Measurements from ENCODE around the gene IFT43.
A peak's percentile ranks its signal among the peaks of the same experiment; 100 is the strongest.

IFT43 gene

GRCh38 chr14:75971509-75971908 lies 14.1 kb upstream of the IFT43 start:
- no peaks in the 10 kb centered on the region for H3K9me3 Mint-ChIP-seq
- H3K4me3 Mint-ChIP-seq = no peak overlapping the region
- no peak overlapping the region for H3K27ac Mint-ChIP-seq
- DNase-seq (no peak), ATAC-seq (replicated peaks) (no peak)
- H3K4me1 Mint-ChIP-seq (ENCODE audit: low read depth in 2 of 2) = no peaks in the 10 kb centered on the region
- no peaks in the 10 kb centered on the region for H3K36me3 Mint-ChIP-seq (ENCODE audit: insufficient read depth)
- no peaks in the 10 kb centered on the region for H3K27me3 Mint-ChIP-seq

GRCh38 chr14:75972801-75973421 lies 12.7 kb upstream of the IFT43 start:
- H3K27me3 Mint-ChIP-seq = no peaks in the 10 kb centered on the region
- no peak for ATAC-seq (replicated peaks)
- no peak overlapping the region for H3K4me3 Mint-ChIP-seq

DNA sequence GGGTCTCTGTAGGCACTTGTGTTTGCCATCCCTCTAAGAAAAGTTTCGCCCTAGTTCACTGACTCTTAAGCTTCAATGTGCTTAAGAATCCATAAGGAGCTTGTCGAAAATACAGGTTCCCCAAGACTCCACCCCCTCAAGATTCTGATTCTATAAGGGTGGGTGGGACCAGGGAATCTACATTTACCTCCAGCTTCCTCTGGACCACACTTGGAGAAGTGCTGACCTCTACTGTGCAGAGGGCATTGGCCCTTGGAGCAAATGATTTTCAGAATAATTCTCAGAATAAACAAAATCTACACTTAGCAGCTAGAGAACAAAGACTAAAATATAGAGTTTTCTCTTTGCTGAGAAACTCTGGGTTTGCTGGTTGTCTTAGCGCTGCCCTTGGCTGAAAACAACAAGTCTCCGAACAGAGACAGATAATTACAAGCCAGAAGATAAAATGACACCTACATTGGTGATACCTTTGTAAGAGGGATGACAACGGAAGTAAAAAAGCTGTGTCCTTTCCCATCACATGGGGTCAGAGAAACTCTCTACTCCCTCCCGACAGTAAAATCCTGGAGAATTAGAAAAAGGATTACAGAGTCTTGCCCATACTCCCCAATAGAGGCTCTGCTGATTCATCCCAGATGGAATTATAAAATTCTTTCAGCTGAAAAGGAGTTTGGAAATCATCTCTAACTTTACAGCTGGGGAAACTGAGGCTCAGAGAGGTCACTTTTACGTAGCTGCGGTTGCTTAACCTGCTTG lies 8.6 kb upstream of the IFT43 start:
- H3K27ac Mint-ChIP-seq = no peak overlapping the region

More at GRCh38 chr14:75972801-75973421, 12.7 kb upstream of the IFT43 start:
- Mint-ChIP-seq H3K4me1 (ENCODE audit: low read depth in 2 of 2) (peaks cover 0 to 2% of the 10 kb centered on the region in 2 donors), H3K27ac (no peak overlapping the region), H3K9me3 (no peaks in the 10 kb centered on the region), H3K36me3 (ENCODE audit: insufficient read depth) (no peaks in the 10 kb centered on the region)
- DNase-seq = no peak

DNA sequence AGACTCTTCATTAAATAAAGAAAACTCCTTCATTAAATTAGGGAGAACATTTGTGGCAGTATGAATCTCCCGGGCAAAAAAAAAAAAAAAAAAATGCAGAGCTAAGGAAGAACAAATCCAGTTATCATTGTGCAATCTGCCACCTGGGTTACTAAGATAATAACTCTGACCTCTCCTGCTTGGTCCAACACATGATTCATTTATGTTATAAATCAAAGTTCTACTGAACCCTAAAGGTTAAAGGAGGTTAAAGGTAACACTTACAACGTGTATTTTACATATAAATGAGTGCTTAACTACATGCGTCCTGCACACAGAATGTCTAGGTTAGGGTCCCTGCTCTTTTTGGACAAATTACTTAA lies 8.0 kb upstream of the IFT43 start:
- H3K36me3 Mint-ChIP-seq (ENCODE audit: insufficient read depth) = peaks cover 7% of the 10 kb centered on the region
- DNase-seq (no peak), ATAC-seq (replicated peaks) (no peak)
- no peaks in the 10 kb centered on the region for H3K9me3 Mint-ChIP-seq
- no peak overlapping the region for H3K4me3 Mint-ChIP-seq
- no peaks in the 10 kb centered on the region for H3K27me3 Mint-ChIP-seq
- peaks cover 30 to 37% of the 10 kb centered on the region in 2 donors for H3K4me1 Mint-ChIP-seq (ENCODE audit: low read depth in 2 of 2)
- no peak overlapping the region for H3K27ac Mint-ChIP-seq

More for the DNA sequence above, 8.6 kb upstream of the IFT43 start:
- DNase-seq (no peak), ATAC-seq (replicated peaks) (no peak)
- H3K27me3 Mint-ChIP-seq = no peaks in the 10 kb centered on the region
- H3K9me3 Mint-ChIP-seq = no peaks in the 10 kb centered on the region
- no peak overlapping the region for H3K4me3 Mint-ChIP-seq
- H3K4me1 Mint-ChIP-seq (ENCODE audit: low read depth in 2 of 2) = peaks cover 30 to 37% of the 10 kb centered on the region in 2 donors
- H3K36me3 Mint-ChIP-seq (ENCODE audit: insufficient read depth) = peaks cover 7% of the 10 kb centered on the region

DNA sequence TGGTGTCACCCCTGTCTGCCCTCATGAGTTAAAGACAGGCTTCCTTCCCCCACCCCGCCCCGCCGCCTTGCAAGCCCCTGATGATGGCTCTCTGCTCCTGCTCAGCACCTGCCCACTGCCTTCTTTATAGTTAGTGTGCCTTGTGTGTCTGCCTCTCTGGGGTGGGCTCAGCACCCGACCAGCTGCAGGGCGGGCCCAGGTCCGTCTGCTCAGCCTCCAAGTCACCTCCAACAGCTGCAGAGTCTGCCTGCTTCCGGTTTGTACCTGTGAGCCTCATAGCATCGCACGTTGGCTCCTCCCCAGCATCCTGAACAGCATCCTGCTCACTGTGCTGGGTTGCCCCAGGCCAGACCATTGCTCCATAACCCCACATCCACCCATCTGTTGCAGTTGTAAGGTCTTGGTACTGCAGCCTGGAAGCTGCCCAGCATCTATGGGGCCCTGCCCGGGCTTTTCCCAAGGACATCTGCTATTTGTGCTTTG lies 7.3 kb upstream of the IFT43 start:
- ATAC-seq (replicated peaks) = no peak
- H3K27ac Mint-ChIP-seq = no peak overlapping the region

DNA sequence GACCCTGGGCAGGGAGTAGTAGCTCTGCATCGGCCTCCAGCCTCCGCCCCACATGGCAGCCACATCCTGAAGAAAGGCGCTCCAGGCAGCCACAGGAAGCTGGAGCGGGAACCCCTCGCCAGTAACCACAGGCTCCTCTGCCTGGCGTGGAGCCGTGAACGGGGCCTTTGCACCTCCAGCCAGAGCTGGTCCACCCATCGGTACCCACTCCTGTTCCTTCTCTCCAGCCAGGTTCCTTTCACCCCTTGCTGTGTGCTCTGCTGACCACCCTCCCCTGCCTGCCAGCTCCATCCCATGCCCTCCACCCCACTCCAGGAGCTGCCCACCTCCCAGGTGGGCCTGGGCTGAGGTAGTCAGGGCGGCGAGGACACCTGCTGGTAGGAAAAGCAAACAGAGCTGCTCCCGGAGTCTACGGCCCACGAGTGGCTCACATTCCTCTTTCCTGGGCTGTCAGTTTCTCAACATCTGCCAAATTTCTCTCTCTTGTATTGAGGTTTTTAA lies 6.4 kb upstream of the IFT43 start:
- H3K27ac Mint-ChIP-seq = peak overlapping the region in 1 of 2 donors; percentile 23

More for the DNA sequence above, 7.3 kb upstream of the IFT43 start:
- peaks cover 12% of the 10 kb centered on the region for H3K36me3 Mint-ChIP-seq (ENCODE audit: insufficient read depth)
- peaks cover 34 to 37% of the 10 kb centered on the region in 2 donors for H3K4me1 Mint-ChIP-seq (ENCODE audit: low read depth in 2 of 2)
- no peaks in the 10 kb centered on the region for H3K9me3 Mint-ChIP-seq
- no peak for DNase-seq
- H3K27me3 Mint-ChIP-seq = no peaks in the 10 kb centered on the region
- H3K4me3 Mint-ChIP-seq = no peak overlapping the region

DNA sequence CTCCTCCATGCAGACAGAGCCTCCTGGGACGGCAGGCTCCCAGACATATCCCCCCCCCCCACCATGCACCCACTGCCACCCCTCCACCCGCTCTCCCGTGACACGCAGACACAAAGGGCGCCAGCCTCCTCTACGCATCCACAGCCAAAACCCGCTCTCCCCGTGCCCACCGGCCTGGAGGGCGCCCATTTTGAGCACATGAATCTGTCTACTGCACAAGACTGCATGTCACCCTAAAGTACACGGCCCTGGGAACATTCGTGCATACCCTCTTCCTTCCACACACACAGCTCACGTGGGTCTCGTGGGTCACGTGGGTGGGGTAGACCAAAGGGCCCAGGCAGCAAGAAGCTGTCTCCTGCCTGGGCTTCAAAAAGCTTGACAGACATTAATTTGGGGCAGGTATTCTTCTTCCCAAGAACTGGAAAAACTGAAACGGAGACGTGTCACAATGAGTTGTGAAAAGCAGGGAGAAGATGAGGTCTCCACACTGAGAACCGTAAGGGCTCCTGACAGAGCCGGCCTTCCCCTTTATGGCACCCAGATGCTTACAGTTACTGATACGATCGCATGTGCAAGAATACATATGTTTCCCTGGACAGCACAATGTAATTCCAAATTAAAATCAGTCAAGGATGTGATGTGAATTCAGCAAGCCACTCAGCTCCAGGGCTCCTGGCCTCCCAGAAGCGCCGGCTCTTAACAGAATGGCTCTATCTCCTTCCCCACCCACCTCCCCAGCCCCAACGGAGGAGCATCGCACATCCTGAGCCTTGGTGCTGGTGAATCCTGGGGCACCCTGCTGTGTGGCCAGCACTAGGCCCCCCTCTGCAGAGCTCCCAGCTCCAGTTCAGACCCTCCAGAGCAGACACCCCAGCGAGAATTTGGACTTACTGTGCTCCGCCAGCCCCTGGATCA lies 5.7 kb upstream of the IFT43 start:
- no peaks in the 10 kb centered on the region for H3K9me3 Mint-ChIP-seq
- H3K4me1 Mint-ChIP-seq (ENCODE audit: low read depth in 2 of 2) = peaks cover 34 to 37% of the 10 kb centered on the region in 2 donors
- ATAC-seq (replicated peaks) (no peak), DNase-seq (no peak)
- peak overlapping the region in 1 of 2 donors; percentile 89 for H3K27ac Mint-ChIP-seq
- H3K4me3 Mint-ChIP-seq = peak overlapping the region; percentile 75 to 81
- no peaks in the 10 kb centered on the region for H3K27me3 Mint-ChIP-seq
- peaks cover 12% of the 10 kb centered on the region for H3K36me3 Mint-ChIP-seq (ENCODE audit: insufficient read depth)

More for the DNA sequence above, 6.4 kb upstream of the IFT43 start:
- no peaks in the 10 kb centered on the region for H3K27me3 Mint-ChIP-seq
- ATAC-seq (replicated peaks) = no peak
- DNase-seq = no peak
- peaks cover 12% of the 10 kb centered on the region for H3K36me3 Mint-ChIP-seq (ENCODE audit: insufficient read depth)
- peak overlapping the region; percentile 38 to 43 for H3K4me3 Mint-ChIP-seq
- H3K9me3 Mint-ChIP-seq = no peaks in the 10 kb centered on the region
- peaks cover 34 to 37% of the 10 kb centered on the region in 2 donors for H3K4me1 Mint-ChIP-seq (ENCODE audit: low read depth in 2 of 2)

DNA sequence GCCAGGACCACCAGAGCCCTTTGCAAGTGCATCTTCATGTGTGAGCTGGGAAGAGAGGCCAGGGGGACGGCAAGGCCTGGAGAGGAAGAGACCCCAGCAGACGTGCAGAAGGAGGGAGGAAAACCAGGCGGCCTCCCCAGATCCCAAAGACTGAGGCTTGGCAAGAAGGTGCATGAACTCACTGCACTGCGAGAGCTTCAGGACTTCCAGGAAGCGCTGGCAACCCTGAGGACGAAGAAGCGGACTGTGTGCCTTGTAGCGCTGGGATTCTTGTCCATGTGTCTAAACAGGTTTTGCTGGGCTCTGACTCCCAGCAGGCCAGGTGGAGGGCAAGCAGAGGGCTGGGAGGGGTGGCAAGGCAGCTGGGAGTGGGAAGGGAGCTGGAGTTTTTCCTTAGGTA lies 4.7 kb upstream of the IFT43 start:
- Mint-ChIP-seq H3K4me3 (peak overlapping the region; percentile 75 to 81), H3K27me3 (no peaks in the 10 kb centered on the region), H3K9me3 (no peaks in the 10 kb centered on the region), H3K36me3 (ENCODE audit: insufficient read depth) (peaks cover 17% of the 10 kb centered on the region), H3K27ac (peak overlapping the region; percentile 86 to 89), H3K4me1 (ENCODE audit: low read depth in 2 of 2) (peaks cover 37 to 42% of the 10 kb centered on the region in 2 donors)
- no peak for DNase-seq
- ATAC-seq (replicated peaks) = no peak

GRCh38 chr14:75981426-75982265 lies 3.9 kb upstream of the IFT43 start, which contains the start of gene TGFB3:
TGFB3 (minus strand) TSS chr14:75981995; CDS start chr14:75980893, 1,102 bp downstream.
- Mint-ChIP-seq H3K36me3 (ENCODE audit: insufficient read depth) (peaks cover 17% of the 10 kb centered on the region), H3K4me3 (peak within 1 kb of the TSS; percentile 75 to 81), H3K9me3 (no peaks in the 10 kb centered on the region), H3K27me3 (no peaks in the 10 kb centered on the region), H3K27ac (peak within 1 kb of the TSS; percentile 86 to 89), H3K4me1 (ENCODE audit: low read depth in 2 of 2) (peaks cover 42 to 49% of the 10 kb centered on the region in 2 donors)
- DNase-seq (peak; percentile 27 to 46 (median 30)), ATAC-seq (replicated peaks) (peak; percentile 49)

DNA sequence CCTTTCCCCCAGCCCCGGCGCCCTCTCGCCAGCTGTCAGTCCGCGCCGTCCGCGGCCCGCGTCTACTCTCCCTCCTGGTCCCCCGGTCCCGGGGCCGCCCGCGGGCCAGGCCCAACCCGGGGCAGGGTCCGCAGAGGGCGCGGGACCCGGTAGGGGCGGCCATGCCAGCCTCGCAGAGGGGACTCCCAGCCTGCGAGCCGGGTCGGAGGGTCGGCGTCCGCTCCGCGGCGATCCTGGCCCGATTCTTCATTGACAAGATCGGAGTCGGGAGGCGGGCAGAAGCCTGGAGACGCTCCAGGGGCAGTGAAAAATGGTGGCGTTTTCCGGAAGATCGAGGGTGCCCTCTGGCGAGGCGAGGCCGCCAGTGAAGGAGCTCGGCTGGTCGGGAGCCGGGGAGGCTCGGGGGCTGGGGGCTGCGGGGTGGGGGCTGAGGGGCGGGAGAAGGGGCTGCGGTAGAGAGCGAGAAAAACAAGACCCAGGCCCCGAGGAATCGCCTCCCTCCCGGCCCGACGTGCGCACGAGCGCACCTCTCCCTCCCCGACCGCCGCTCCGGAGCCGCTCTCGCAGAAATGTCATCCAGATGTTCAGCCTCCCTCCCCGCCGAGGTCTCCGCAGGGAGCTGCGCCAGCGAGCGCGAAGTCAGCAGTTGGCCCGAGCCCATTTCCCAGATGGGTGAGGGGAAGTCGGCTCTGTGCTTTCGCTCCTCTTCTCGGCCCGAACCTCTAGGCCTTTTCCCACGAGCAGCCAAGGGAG lies 3.1 kb upstream of the IFT43 start:
- Mint-ChIP-seq H3K9me3 (no peaks in the 10 kb centered on the region), H3K27ac (peak overlapping the region; percentile 86 to 89), H3K4me1 (ENCODE audit: low read depth in 2 of 2) (peaks cover 43 to 49% of the 10 kb centered on the region in 2 donors), H3K4me3 (peak overlapping the region; percentile 75 to 81), H3K27me3 (no peaks in the 10 kb centered on the region), H3K36me3 (ENCODE audit: insufficient read depth) (peaks cover 17% of the 10 kb centered on the region)
- DNase-seq (peak; percentile 75 to 84 (median 77)), ATAC-seq (replicated peaks) (peak; percentile 68)

GRCh38 chr14:75983019-75983358 lies 2.6 kb upstream of the IFT43 start:
- H3K36me3 Mint-ChIP-seq (ENCODE audit: insufficient read depth) = peaks cover 17% of the 10 kb centered on the region
- peak overlapping the region; percentile 69 to 89 for H3K27ac Mint-ChIP-seq
- ATAC-seq (replicated peaks) (peak; percentile 0), DNase-seq (no peak)
- no peaks in the 10 kb centered on the region for H3K9me3 Mint-ChIP-seq
- peak overlapping the region; percentile 75 to 81 for H3K4me3 Mint-ChIP-seq
- peaks cover 41 to 48% of the 10 kb centered on the region in 2 donors for H3K4me1 Mint-ChIP-seq (ENCODE audit: low read depth in 2 of 2)
- H3K27me3 Mint-ChIP-seq = no peaks in the 10 kb centered on the region

DNA sequence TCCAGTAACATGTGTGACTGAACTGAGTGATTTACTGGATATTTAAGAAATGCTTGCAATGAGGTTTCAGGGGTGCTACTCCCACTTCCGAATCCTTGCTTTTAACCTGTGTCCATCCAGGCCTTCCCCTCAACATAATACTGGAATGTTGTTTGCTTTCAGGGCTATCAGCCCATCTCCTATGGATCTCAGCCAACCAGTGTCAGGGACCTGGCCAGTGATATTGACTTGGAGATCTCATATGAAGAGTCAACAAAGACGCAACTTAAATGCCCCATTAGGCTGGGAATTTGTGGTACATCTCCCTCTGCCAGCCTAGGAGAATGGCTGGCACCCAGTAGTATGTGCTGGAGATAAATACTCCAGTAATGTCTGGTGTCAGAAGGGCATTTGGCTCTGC lies 889 bp upstream of the IFT43 start:
- Mint-ChIP-seq H3K27me3 (no peaks in the 10 kb centered on the region), H3K9me3 (no peaks in the 10 kb centered on the region), H3K4me3 (no peak overlapping the region), H3K4me1 (ENCODE audit: low read depth in 2 of 2) (peaks cover 27 to 31% of the 10 kb centered on the region in 2 donors), H3K27ac (peak overlapping the region in 1 of 2 donors; percentile 95), H3K36me3 (ENCODE audit: insufficient read depth) (peaks cover 17% of the 10 kb centered on the region)
- no peak for ATAC-seq (replicated peaks)
- DNase-seq = no peak
